Bronchial epithelial cell (primary cell): ENCODE measurements around the gene IRF9. TPM values are rescaled to one million over a fixed set of nuclear protein-coding genes. Genes with fewer than 3 reads are reported as not detected.

Experiments used
- DNase-seq: peaks from one replicate; pipeline ENCODE4 v3.0.0-alpha.2; 2010; ENCODE audit warnings: low read depth
- FAIRE-seq: peaks from 2 replicates; lab custom pipeline; 2011; peaks lifted over from hg19 to GRCh38; lab: Jason Lieb, UNC
- H3K27me3 ChIP-seq: 2 replicates; pipeline ENCODE4 v1.5.1; 2011; ENCODE audit warnings: low read length; ENCODE audit not compliant: control insufficient read depth, insufficient read depth
- H3K36me3 ChIP-seq: 2 replicates; pipeline ENCODE4 v1.5.1; 2011; ENCODE audit warnings: low read length; ENCODE audit not compliant: control insufficient read depth, insufficient read depth
- H3K4me3 ChIP-seq: 2 replicates; pipeline ENCODE4 v1.5.1; 2011; ENCODE audit warnings: mild to moderate bottlenecking, low read depth, low read length, control low read depth
- CTCF ChIP-seq: IDR thresholded peaks from 2 replicates; pipeline ENCODE4 v1.5.1; 2011; ENCODE audit warnings: mild to moderate bottlenecking, moderate library complexity, low read length, control low read depth, inconsistent platforms; ENCODE audit not compliant: insufficient read depth, severe bottlenecking
- total RNA-seq: library from RNA; depleted of rRNA; stranded (reverse); fragments of >200 nt; gene quantifications from 2 replicates; pipeline ENCODE4 v1.2.1, GENCODE V29; 2014

Gene IRF9
- total RNA-seq, 1 donor from 2014 or later = 19.2 TPM

- DNase-seq (no peak), FAIRE-seq (no peak)
- Histone ChIP-seq H3K4me3 (no peak overlapping the region), H3K27me3 (no peaks in the 10 kb centered on the region), H3K36me3 (peaks cover 24% of the 10 kb centered on the region)
- TF ChIP-seq CTCF = no peak
Measured at GRCh38 chr14:24149302-24149969, 11.6 kb upstream of the IRF9 start.

- H3K4me3 ChIP-seq = no peak overlapping the region
- no peak for FAIRE-seq
- no peak for TF ChIP-seq CTCF
- peaks cover 28% of the 10 kb centered on the region for H3K36me3 ChIP-seq
- H3K27me3 ChIP-seq = no peaks in the 10 kb centered on the region
- DNase-seq = no peak
Measured at GRCh38 chr14:24150061-24150460, 11.0 kb upstream of the IRF9 start.

GRCh38 chr14:24150567-24150966 lies 10.5 kb upstream of the IRF9 start:
- H3K4me3 ChIP-seq = no peak overlapping the region
- H3K36me3 ChIP-seq = peaks cover 33% of the 10 kb centered on the region
- DNase-seq (no peak), FAIRE-seq (no peak)
- no peaks in the 10 kb centered on the region for H3K27me3 ChIP-seq
- no peak for TF ChIP-seq CTCF

- FAIRE-seq (no peak), DNase-seq (no peak)
- Histone ChIP-seq H3K36me3 (peaks cover 35% of the 10 kb centered on the region), H3K4me3 (no peak overlapping the region), H3K27me3 (no peaks in the 10 kb centered on the region)
- TF ChIP-seq CTCF = no peak
Measured at GRCh38 chr14:24150993-24151392, 10.1 kb upstream of the IRF9 start.

- DNase-seq = no peak
- no peak overlapping the region for H3K4me3 ChIP-seq
- H3K27me3 ChIP-seq = no peaks in the 10 kb centered on the region
- no peak for TF ChIP-seq CTCF
- peaks cover 37% of the 10 kb centered on the region for H3K36me3 ChIP-seq
- peak; percentile 62 for FAIRE-seq
Measured at GRCh38 chr14:24151404-24152080, 9.5 kb upstream of the IRF9 start.
